ENCODE results near the gene TPCN1. TPM values are rescaled to one million over a fixed set of nuclear protein-coding genes. Genes with fewer than 3 reads are reported as not detected.
A peak's percentile ranks its signal among the peaks of the same experiment; 100 is the strongest.

The TPCN1 gene
- total RNA-seq, 2 donors from 2014 or later: 45.1 to 78.4 TPM

- ATAC-seq: no peak
- peak overlapping the region in 2 of 4 donors; percentile 20 to 64 for H3K27ac ChIP-seq
- peaks cover 13% of the 10 kb centered on the region for H3K4me1 ChIP-seq
- TF ChIP-seq CTCF (IDR thresholded peaks at IDR 0.05) (no peak), POLR2A (IDR thresholded peaks at IDR 0.05) (peak in 1 of 3 donors; percentile 9)
- 80 to 81% methylated on average over 5 of the region's 5 CpGs for WGBS, 2 donors
- no peak for DNase-seq
- H3K27me3 ChIP-seq: no peaks in the 10 kb centered on the region
- H3K9me3 ChIP-seq: no peaks in the 10 kb centered on the region
- intact Hi-C loops (cut with DNase I): no loop called here
- peaks cover 0 to 11% of the 10 kb centered on the region in 2 donors for H3K36me3 ChIP-seq (replicated peaks in 1 of 2; ENCODE audit: insufficient read depth in 1 of 2, low read depth in 2 of 2)
- H3K4me3 ChIP-seq: no peak overlapping the region
Observed at GRCh38 chr12:113298472-113298817, 77.2 kb downstream of the TPCN1 start.

GRCh38 chr12:113298861-113299545 lies 77.7 kb downstream of the TPCN1 start:
- no peak for ATAC-seq
- no peaks in the 10 kb centered on the region for H3K27me3 ChIP-seq
- intact Hi-C loops (cut with DNase I): no loop called here
- peaks cover 0 to 11% of the 10 kb centered on the region in 2 donors for H3K36me3 ChIP-seq (replicated peaks in 1 of 2; ENCODE audit: insufficient read depth in 1 of 2, low read depth in 2 of 2)
- H3K9me3 ChIP-seq: no peaks in the 10 kb centered on the region
- WGBS, 2 donors: 79 to 80% methylated on average over 16 to 20 of the region's 20 CpGs
- peak overlapping the region in 3 of 4 donors; percentile 42 to 64 (median 55) for H3K27ac ChIP-seq
- DNase-seq: peak in 2 of 4 donors; percentile 34 to 41
- TF ChIP-seq CTCF (IDR thresholded peaks at IDR 0.05): no peak
- no peak for TF ChIP-seq POLR2A (IDR thresholded peaks at IDR 0.05)
- H3K4me3 ChIP-seq: no peak overlapping the region
- peaks cover 13% of the 10 kb centered on the region for H3K4me1 ChIP-seq

GRCh38 chr12:113299619-113300237 lies 78.5 kb downstream of the TPCN1 start:
- Histone ChIP-seq H3K9me3 (no peaks in the 10 kb centered on the region), H3K27ac (peak overlapping the region; percentile 42 to 64 (median 50)), H3K27me3 (no peaks in the 10 kb centered on the region), H3K4me1 (peaks cover 13% of the 10 kb centered on the region), H3K36me3 (replicated peaks in 1 of 2; ENCODE audit: insufficient read depth in 1 of 2, low read depth in 2 of 2) (peaks cover 0 to 11% of the 10 kb centered on the region in 2 donors), H3K4me3 (no peak overlapping the region)
- TF ChIP-seq CTCF (IDR thresholded peaks at IDR 0.05): no peak
- TF ChIP-seq POLR2A (IDR thresholded peaks at IDR 0.05): no peak
- DNase-seq: peak; percentile 46 to 71 (median 58)
- WGBS, 2 donors: 60 to 79% methylated on average over 3 to 14 of the region's 14 CpGs
- intact Hi-C loops (cut with DNase I): no loop called here
- peak; percentile 77 for ATAC-seq

GRCh38 chr12:113301811-113302210 lies 80.5 kb downstream of the TPCN1 start:
- Histone ChIP-seq H3K27me3 (no peaks in the 10 kb centered on the region), H3K36me3 (replicated peaks in 1 of 2; ENCODE audit: insufficient read depth in 1 of 2, low read depth in 2 of 2) (peaks cover 0 to 8% of the 10 kb centered on the region in 2 donors), H3K9me3 (no peaks in the 10 kb centered on the region), H3K4me1 (peaks cover 13% of the 10 kb centered on the region), H3K4me3 (no peak overlapping the region), H3K27ac (no peak overlapping the region)
- intact Hi-C loops (cut with DNase I): no loop called here
- ATAC-seq (no peak), DNase-seq (no peak)
- WGBS, 2 donors: 86 to 88% methylated on average over 6 of the region's 6 CpGs
- no peak for TF ChIP-seq POLR2A (IDR thresholded peaks at IDR 0.05)
- TF ChIP-seq CTCF (IDR thresholded peaks at IDR 0.05): no peak
